ENCODE data around the gene HMCN1.

Gene HMCN1

GRCh38 chr1:185980891-185981290 is 246.7 kb downstream of the HMCN1 start:
- no peak overlapping the region for H3K4me3 ChIP-seq (ENCODE audit: low read depth, low read length)
- DNase-seq (ENCODE audit: low read depth), result no peak
- TF ChIP-seq CTCF (IDR thresholded peaks at IDR 0.05; ENCODE audit: control insufficient read depth, extremely low read depth, insufficient read depth), result no peak

- H3K4me3 ChIP-seq (ENCODE audit: low read depth, low read length), result no peak overlapping the region
- TF ChIP-seq CTCF (IDR thresholded peaks at IDR 0.05; ENCODE audit: control insufficient read depth, extremely low read depth, insufficient read depth), result no peak
- no peak for DNase-seq (ENCODE audit: low read depth)
Measured at GRCh38 chr1:185984113-185984836, 250.1 kb downstream of the HMCN1 start.

- no peak for TF ChIP-seq CTCF (IDR thresholded peaks at IDR 0.05; ENCODE audit: control insufficient read depth, extremely low read depth, insufficient read depth)
- no peak for DNase-seq (ENCODE audit: low read depth)
- H3K4me3 ChIP-seq (ENCODE audit: low read depth, low read length), result no peak overlapping the region
Measured at GRCh38 chr1:185987611-185988321, 253.6 kb downstream of the HMCN1 start.

- TF ChIP-seq CTCF (IDR thresholded peaks at IDR 0.05; ENCODE audit: control insufficient read depth, extremely low read depth, insufficient read depth), result no peak
- DNase-seq (ENCODE audit: low read depth), result no peak
- no peak overlapping the region for H3K4me3 ChIP-seq (ENCODE audit: low read depth, low read length)
Measured at GRCh38 chr1:185990565-185990964, 256.4 kb downstream of the HMCN1 start.

GRCh38 chr1:185991266-185991665 is 257.1 kb downstream of the HMCN1 start:
- no peak for TF ChIP-seq CTCF (IDR thresholded peaks at IDR 0.05; ENCODE audit: control insufficient read depth, extremely low read depth, insufficient read depth)

GRCh38 chr1:185996211-185996610 is 262.0 kb downstream of the HMCN1 start:
- TF ChIP-seq CTCF (IDR thresholded peaks at IDR 0.05; ENCODE audit: control insufficient read depth, extremely low read depth, insufficient read depth), result no peak

More at GRCh38 chr1:185991266-185991665, 257.1 kb downstream of the HMCN1 start:
- no peak overlapping the region for H3K4me3 ChIP-seq (ENCODE audit: low read depth, low read length)
- no peak for DNase-seq (ENCODE audit: low read depth)

More at GRCh38 chr1:185996211-185996610, 262.0 kb downstream of the HMCN1 start:
- no peak overlapping the region for H3K4me3 ChIP-seq (ENCODE audit: low read depth, low read length)
- DNase-seq (ENCODE audit: low read depth), result no peak

All from LNCaP clone FGC (cell line).